GM19099 (cell line): Measurements from ENCODE around the gene PHF23.

Experiments
- POLR2A ChIP-seq: IDR thresholded peaks from 3 replicates; pipeline ENCODE4 v1.6.1; 2011; ENCODE audit warnings: low read depth; ENCODE audit not compliant: insufficient read length; ENCODE audit errors: extremely low read depth

PHF23 gene

DNA sequence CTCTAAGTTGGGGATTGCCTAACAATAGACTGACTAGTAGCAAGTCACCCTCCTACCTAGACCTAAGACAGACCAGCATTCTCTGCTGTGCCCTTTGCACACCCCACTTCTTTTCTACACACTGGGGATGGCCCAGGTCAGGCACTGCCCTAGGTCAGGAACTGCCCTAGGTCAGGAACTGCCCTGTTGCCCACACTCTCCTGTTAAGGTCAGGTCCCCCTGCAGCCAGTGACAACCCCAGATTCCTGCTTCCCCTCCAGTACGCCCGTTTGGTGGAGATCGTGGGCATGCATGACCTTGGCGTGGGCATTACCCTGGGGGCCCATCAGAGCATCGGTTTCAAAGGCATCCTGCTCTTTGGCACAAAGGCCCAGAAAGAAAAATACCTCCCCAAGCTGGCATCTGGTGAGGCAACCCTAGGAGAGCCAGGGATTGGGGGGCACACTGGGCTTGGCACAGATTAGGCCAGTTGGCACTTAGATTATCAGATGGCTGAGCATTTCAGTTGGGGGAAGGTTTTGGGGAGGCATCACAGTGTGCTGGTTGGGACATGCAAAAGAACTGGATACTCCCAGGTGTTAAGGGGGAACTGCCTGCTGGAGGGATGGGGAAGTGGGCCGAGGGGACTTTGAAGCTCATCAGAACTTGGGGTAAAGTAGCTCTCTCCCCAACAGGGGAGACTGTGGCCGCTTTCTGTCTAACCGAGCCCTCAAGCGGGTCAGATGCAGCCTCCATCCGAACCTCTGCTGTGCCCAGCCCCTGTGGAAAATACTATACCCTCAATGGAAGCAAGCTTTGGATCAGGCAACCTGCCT, 17.8 kb downstream of the PHF23 start:
- TF ChIP-seq POLR2A: no peak

DNA sequence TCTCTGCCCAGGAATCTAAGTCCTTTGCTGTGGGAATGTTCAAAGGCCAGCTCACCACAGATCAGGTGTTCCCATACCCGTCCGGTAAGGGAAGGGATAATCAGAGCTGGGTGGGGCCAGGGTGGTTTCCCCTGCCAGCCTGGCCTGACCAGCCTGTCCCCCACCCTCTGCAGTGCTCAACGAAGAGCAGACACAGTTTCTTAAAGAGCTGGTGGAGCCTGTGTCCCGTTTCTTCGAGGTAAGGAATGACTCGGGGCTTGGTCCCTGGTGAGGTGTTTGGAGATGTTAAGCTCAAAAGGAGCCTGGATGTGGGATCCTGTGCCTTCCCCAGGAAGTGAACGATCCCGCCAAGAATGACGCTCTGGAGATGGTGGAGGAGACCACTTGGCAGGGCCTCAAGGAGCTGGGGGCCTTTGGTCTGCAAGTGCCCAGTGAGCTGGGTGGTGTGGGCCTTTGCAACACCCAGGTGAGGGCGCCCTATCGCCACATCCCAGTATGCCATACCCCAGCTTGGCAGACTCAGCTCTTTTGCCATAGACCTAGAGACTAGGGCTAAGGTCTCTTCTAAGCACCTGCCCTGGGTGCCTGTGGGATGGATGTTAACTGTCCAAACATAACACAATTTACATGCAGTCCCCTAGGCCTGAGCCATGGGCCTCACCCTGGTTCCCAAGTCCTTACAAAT, 18.5 kb downstream of the PHF23 start:
- no peak for TF ChIP-seq POLR2A

- peak; percentile 73 for TF ChIP-seq POLR2A
Measured at GRCh38 chr17:7219812-7220592, 19.3 kb downstream of the PHF23 start, which contains the start of the genes ACADVL and DLG4. Gene ACADVL, plus strand, starts transcription at chr17:7219938. Its CDS starts 47 bp downstream, at chr17:7219985. Gene DLG4, minus strand, starts transcription at chr17:7219836.

- TF ChIP-seq POLR2A: no peak
Measured at GRCh38 chr17:7219229-7219811, 19.9 kb downstream of the PHF23 start.

DNA sequence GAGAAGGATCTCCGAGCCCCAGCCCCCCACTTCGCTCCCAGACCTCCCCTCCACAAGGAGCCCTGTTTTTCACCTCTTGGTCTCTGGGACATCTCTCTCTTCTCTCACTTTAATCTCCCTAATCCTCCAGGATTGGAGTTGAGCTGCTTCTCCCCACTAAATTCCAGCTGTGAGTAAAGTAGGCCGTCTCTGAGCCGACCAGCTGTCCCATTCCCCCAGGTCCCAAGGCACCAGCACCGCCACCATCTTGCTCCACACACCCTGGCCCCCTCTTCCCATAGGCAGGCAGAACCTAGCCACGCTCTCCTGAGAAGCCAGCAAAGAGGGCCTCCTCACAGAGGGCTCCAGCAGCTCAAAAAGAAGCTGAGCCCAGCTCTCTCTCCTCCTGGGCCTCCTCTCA, 20.5 kb downstream of the PHF23 start:
- TF ChIP-seq POLR2A: no peak

GRCh38 chr17:7218166-7218565, 21.1 kb downstream of the PHF23 start:
- no peak for TF ChIP-seq POLR2A

- peak; percentile 28 for TF ChIP-seq POLR2A
Measured at GRCh38 chr17:7217113-7217987, 21.9 kb downstream of the PHF23 start.

- TF ChIP-seq POLR2A: no peak
Measured at GRCh38 chr17:7216242-7217112, 22.8 kb downstream of the PHF23 start.

DNA sequence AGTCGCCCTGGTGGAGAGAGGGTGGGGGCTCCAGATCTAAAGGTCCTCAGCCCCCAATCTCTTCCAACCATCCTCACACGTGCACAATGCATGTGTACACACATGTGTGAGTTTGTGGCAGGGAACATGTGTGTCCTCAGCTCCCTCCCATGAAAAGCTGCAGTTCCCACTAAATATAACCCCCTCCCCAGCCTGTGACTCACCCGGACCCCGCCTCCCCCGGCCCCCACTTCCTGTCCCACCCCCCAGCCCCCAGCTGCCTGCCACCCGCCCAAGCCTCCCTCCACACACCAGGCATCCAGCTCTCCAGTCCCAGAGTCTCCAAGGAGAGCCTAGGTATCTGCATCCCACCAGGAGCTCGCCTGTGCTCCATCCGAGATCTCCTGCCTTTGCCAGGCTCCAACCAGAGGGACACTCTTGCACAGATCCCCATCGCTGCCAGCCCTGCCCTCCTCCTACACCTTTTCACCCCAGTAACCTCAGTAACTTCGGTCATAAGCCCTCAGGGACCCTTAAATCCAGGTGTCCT, 23.5 kb downstream of the PHF23 start:
- no peak for TF ChIP-seq POLR2A

DNA sequence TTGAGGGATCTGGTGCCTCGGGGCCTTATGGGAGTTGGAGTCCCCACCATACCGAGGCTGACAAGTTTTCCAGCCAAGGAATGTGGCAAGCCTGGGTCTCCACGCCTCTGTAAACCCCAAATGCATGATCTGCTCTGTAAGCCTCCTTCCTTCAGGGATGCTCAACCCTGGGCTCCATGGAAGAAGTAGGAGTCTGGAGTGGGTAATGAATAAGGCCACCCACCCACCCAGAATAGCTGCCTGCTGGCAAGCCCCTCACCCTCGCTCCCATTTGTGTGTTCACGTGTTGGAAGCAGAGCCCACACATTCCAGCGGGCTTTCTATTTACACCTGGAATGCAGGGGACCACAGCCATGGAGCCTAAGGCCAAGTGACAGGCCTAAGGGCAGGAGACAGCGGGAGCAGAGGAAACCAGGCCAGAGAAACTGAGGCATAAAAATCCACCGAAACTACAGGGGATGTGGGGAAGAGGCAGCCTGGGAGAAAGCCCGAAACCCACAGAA, 24.1 kb downstream of the PHF23 start:
- no peak for TF ChIP-seq POLR2A

DNA sequence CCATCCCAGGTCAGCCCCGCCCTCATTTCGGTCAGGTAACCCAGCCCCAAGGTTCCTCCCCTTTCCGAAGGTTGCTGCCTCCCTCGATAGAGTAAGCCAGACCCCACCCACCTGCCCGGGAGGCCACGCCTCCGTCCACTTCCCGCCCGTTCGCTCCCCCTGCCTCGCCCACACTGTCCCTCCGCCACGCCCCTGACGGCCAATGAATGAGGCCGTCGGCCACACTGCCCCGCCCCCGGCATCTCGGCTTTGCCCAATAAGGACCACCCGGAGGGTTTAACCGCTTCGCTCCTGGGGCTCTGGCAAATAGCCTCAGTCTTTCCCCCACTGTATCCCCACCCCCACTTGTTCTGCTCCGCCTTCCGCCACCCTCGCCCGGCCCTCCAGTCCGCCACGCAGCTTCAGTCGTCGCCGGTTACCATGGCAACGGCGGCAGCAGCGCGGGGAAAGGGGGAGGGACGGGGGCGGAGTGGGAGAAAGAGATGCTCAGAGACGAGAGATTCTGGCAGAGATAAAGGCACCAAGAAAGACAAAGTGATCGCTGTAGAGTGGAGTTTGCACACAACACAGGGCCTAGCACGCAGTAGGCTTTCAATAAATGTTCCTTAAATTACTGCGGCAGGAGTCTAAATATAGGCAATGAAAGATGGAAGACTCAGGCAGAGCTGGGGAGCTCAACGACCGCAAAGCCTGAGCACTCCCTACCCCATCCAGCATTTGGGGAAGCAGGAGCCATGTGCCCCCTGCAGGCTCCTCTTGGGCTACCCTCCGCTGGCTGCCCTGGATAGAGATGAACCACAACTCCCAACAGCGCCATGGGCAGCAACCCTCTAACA, 24.7 kb downstream of the PHF23 start:
- TF ChIP-seq POLR2A: no peak

DNA sequence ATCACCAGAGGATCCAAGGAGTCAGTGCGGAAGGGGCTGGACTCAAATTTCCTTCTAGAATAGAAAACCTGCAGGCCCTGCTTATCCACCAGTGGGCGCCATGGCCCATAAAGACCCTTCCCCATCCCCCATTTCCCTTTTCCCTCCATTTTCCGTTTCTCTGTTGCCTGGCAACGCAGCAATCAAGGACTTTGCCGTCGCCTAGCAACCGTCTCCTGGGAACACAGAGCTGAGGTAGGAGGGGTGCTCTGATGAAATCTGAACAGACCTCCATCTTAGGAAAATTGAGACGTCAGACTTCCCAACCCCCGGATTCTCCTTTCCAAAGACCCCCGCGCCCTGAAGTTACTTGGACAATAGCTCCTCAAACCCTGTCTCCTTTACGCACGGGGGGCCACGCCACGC, 25.4 kb downstream of the PHF23 start:
- no peak for TF ChIP-seq POLR2A
